Activated naive CD4-positive, alpha-beta T cell treated with anti-CD3 and anti-CD28 coated beads, Interleukin-2, amount 50 U/mL, for 16 hours (primary cell): Measurements from ENCODE around the gene EFCAB6.

Experiments
- DNase-seq: peaks from one replicate; pipeline ENCODE4 v3.0.0-alpha.2; 2020

Gene EFCAB6

GRCh38 chr22:43569111-43569510 is 243.0 kb downstream of the EFCAB6 start:
- no peak for DNase-seq

GRCh38 chr22:43567691-43568324 is 244.3 kb downstream of the EFCAB6 start:
- no peak for DNase-seq

DNA sequence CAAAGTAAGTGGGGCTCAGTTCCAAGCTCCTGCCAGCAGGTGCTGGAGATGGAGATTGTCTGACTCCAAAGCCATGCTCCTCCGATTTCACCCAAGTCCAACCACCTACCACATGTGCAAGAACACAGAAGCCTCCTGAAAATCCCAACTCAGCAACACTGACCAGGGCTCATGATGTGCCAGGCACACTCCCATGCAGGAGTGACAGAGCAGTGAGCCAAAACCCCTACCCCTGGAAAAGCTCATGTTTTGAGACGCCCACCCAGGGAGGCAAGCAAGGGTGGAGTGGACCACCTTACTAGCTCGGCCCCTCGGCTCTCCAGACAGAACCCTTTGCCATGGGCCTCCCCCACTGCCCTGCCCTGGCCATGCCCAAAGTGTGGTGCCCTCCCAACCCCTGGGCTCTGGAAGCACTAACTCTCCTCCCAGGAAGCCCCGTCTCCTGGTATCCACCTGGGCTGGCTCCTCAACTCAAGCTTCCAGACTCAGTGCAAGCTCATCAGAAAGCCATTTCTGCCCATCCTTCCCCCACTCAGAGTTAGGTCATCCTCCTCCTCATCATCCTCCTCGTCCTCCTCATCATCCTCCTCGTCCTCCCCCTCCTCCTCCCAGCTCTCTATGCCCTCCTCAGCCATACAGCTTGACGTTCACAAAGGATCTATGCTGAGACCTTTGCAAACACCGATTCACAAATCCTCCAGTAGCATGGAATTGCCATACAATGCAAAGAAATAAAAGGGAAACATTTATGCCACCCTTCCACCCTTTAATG is 245.4 kb downstream of the EFCAB6 start:
- DNase-seq: no peak

DNA sequence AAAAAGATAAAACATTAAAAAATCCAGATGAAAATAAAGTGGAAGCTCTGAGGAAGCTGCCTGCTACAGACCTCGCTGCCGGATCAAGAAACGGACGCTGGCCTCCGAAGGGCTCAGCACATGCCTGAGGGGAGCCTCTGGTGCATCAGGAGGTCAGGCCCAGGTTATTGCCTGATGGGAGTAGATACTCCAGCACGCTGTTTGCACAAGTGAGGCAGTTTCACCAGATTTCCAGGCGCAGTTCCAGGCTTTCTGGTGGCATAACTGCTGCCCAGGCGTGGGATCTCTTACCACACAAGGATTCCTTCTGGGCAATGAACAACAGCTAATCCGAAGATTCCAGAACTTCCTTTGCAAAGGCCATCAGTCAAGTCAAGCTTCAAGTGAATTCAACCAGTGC is 246.1 kb downstream of the EFCAB6 start:
- DNase-seq: no peak

DNA sequence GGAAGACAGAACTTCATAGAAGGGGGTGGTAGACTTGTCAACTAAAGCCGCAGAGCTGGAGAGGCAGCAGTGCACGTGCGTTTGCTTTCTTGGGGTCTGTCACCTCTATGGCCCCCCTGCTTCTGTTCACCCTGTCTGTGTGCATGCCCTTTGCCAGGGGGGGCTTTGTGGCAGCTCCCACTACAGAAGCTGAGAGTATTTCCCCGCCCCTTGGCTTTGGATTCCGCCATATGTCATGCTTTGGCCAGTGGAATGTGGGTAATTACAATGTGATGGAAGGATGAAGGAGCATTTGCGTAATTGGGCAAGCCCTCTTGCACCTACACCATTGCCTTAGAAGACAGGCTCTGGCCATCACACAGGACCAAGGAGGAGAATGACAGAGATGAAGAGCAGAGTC is 247.2 kb downstream of the EFCAB6 start:
- DNase-seq: no peak

DNA sequence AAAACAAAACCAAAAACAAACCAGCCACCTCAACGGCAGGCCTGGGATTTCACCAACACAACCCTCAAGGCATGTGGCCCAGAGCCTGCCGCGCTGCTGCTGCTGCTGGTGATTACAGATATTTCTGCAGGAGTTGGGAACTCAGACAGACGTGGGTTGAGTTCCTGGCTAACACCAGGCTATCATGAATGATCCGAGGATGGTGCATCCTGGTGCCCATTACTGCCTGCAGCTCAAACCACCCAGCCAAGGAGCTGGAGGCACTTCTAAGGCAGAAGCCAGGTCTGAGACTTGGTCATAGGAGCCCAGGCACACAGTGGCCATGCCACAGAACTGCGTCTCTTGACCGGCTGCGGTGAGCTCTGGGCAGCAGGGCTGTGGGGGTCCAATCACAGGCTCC is 248.5 kb downstream of the EFCAB6 start:
- DNase-seq: no peak

DNA sequence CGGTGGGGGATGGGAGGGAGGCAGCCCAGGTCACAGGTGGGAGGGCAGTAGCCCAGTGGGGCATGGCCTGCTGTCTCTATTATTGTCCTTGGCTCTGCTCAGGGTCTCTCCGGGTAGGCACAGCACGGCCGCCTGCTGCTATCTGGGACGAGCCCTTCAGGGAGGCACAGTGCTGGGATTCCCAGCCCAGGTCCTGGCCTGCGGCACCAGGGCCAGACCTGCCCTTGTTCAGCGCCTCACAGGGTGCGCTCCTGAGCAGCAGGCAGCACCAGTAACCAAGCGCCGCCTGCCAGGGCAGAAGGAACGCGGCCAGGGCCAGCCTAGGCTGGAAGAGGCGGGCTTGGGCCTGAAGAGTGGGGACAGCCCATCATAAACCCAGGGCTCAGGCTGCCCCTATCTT is 249.3 kb downstream of the EFCAB6 start:
- DNase-seq: no peak

DNA sequence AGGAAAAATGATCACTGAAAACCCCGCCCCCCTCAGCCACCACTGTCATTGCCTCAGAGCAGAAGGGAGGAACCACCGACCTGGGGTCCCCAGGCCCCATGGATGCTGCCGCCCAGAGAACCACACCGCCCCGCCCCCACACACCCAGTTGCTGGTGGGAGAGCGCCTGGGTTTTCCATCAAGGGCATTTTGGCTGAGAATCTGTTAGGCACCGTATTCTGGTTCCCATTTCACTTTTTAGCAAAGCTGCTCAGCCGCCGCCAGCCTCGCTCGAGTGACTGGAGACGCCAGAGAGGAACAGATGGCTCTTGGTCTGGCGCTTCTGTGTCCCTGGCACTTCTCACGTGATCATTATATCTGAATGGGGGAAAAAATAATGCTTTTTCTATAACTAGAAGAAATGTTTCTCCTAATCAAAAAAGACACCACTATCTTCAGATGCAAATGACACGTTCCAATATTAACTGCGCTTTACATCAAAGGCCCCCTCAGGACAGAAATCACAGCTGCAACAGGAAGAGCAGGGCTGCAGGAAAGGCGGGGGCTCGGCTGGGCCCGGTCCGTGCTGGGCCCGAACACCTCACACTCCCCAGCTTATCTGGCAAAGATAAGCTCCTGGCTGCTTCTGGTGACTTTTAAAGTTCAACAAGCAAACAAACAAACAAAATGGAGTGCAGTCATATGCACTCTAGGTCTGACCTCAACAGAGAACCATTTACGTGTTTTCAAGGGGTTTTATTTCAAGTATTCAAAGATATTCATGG is 250.5 kb downstream of the EFCAB6 start:
- DNase-seq: no peak

DNA sequence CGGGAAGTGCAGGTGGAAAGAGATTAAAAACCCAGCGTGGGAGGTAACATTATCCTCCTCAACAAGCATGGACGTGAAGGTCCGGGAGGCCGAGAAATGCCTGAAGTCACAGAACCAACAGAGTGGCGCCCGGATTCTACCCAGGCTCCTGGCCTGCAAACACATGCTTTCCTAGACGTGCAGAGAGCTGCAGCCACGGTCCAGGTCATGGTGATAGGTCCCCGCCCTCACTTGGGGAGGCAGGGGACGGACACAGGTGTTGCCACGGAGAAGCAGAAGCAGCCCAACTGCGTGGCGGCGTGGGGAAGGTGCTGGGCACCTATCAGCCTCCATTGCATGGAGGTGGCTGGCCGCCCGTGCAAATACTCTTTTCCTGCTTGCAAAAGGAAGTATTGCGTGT is 251.5 kb downstream of the EFCAB6 start:
- no peak for DNase-seq

- DNase-seq: no peak
Observed at GRCh38 chr22:43555561-43556515, 256.3 kb downstream of the EFCAB6 start.

GRCh38 chr22:43554694-43555365 is 257.3 kb downstream of the EFCAB6 start:
- no peak for DNase-seq

DNA sequence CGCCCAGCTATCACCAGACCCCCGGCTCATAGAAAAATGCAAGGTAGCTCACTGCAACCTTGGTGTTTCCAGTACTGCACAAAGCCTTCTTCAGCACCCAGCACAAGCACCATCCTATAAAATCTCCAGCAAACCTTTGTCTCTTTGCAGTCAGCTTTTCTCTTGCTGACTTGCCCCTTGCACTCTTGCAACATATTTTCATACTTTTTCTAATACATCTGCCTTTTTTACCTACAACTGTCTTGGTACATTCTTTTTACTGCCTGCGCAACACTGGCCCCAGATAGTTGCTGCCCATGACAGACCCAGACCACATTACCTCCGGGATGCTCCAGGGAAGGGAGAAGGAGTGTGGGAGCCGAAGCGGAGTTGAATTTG is 257.9 kb downstream of the EFCAB6 start:
- no peak for DNase-seq

- DNase-seq: no peak
Observed at GRCh38 chr22:43553451-43554258, 258.4 kb downstream of the EFCAB6 start.

DNA sequence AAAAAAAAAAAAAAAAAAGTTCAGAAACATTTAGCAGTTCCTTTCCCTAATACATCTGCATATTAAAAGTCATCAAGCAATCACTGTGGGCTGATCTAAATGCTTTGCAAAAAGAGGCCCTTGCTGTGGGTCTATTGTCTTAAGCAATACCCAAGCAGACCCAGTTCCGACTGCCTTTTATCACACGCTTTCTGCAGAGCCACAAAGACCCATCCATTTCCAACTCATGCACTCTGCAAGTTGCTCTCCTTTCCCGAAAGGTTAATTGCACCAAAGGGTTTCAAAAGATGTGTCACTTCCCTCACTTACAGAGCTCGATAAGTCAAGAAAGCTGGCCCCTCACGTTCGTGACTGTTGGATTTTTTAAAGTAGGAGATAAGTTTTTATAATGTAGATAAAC is 261.4 kb downstream of the EFCAB6 start:
- DNase-seq: no peak

DNA sequence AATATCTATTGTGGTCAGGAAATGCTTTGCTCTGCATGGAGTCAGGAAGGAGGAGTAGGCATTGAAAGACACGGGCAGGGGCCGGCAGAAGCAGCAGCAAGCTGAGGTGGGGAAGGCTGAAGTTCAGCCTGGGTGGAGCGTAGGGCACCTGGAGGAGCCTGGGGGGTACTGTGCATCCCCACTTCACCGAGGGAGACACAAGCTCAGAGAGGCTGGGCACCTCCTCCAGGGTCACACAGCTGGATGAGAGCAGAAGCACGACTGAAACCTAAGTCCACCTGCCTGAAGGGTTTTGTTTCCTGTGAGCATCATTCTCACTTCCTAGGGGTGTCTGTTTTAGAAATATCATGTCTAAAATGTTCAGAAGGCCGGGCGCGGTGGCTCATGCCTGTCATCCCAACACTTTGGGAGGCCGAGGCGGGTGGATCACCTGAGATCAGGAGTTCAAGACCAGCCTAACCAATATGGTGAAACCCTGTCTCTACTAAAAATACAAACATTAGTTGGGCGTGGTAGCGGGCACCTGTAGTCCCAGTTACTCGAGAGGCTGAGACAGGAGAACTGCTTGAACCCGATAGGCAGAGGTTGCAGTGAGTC is 262.0 kb downstream of the EFCAB6 start:
- DNase-seq: no peak

DNA sequence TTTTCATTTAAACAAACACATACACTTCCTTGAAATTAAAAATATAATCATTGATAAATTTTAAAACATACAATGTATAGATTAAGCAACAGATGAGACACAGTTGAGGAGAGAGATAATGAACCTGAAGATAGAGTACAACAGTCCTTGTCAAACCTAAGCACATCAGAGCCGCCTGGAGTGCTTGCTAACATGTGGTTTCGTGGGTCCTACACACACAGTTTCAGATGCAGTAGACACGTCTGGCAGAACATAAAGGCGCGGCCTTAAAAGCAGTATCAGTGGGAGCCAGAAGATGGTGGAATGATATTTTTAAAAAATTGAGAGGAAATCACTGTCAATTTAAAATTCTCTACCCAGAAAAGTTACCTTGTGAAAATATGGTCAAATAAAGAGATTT is 265.9 kb downstream of the EFCAB6 start:
- no peak for DNase-seq

DNA sequence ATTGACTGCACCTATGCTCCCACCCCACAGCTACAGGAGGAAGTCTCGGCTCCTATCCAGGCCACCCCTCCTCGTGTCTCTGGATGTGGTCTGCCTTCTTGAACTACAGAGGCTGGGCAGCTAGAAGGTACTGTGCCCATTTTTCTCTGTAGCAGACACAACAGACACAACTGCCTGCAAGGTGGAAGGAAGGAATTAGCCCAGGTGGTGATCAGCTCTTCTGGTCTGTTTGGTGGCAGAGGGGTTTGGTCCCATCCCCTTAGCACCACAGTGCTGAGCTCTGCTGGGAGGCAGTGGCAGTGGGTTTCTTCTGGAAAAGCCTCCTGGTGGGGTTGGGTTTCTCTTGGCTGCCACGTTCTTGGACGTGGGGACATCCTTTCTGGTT is 267.8 kb downstream of the EFCAB6 start:
- DNase-seq: no peak

- no peak for DNase-seq
Observed at GRCh38 chr22:43543522-43544288, 268.4 kb downstream of the EFCAB6 start.

DNA sequence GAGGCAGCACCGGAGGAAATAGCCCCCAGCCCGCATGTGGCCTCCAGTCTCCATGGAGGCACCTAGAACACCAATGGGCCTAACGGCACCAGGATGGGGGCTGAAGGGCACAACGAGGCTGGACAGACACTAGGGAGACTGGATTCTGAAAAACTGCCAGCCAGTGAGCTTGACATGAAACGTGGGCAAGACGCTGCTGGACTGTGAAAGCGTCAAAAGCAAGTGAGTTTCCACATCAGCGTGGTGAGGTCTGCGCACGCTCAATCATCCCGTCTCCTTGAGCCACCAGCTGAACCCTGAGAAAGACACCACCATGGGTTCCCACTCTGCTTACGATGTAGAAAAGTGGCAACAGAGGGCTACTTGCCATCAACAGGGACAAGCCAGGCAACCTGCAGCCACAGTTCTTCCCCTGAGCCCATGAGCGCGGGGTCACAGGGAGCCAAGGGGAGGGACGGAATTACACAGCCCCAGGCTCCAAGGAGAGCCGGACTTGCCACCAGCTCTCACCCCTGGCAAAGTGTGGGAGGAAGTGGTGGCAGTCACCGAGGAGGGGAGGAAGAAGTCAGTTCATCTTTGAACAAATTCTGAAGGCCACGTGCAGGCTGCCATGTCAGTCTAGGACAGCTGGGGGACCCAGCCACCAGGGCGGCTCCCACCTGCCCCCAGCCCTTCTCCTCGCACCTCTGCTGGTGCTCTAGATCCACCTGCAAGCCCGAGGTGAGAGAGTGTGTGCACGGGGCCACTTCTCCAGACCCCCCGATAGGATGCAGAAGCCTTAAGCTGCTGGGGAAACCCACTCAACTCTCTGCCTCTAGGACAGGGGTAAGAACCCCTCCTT is 269.2 kb downstream of the EFCAB6 start:
- no peak for DNase-seq
